Epithelial cell of proximal tubule (primary cell): ENCODE results near the gene AFAP1L2. TPM values are rescaled to one million over a fixed set of nuclear protein-coding genes. Genes with fewer than 3 reads are reported as not detected.
A peak's percentile ranks its signal among the peaks of the same experiment; 100 is the strongest.

Experiments
- DNase-seq: peaks from one replicate; pipeline ENCODE4 v3.0.0-alpha.2; 2011; ENCODE audit warnings: low read depth
- H3K4me3 ChIP-seq: 2 replicates; pipeline ENCODE4 v1.5.1; 2011; ENCODE audit warnings: low read depth, mild to moderate bottlenecking, low read length
- total RNA-seq: library from RNA; depleted of rRNA; stranded (reverse); fragments of >200 nt; gene quantifications from 2 replicates; pipeline ENCODE4 v1.2.3, GENCODE V29; 2015
- TF ChIP-seq, protein P1 (sequence below): conservative IDR thresholded peaks from 2 replicates; pipeline ENCODE4 v1.5.1; 2012; ENCODE audit warnings: low read depth, mild to moderate bottlenecking, low read length

Gene AFAP1L2
- total RNA-seq, 1 donor from 2014 or later: 14.2 TPM

DNA sequence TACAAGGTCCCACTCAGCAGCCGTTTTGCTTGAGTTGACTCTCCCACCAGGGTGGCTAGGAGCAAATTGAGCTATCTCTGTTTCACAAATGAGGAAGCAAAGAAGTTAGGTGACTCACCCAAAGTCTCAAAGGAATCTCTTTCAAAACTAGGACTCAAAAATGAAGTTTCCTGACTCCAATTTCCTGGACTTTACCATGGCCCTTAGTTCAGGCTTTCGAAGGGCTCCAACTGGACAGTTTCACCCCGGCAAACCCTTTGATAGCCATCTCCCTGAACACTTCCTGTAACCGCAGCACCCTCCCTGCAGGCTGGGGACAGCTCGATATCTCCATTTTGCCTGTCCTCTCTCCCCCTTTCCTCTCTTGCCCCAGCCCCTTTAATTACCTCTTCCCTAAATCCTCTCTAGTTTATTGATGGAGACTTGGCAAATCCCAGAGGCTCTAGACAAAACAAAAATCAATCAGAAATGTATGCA, 4.7 kb upstream of the AFAP1L2 start:
- no peak for DNase-seq

GRCh38 chr10:114408112-114408967, 4.0 kb upstream of the AFAP1L2 start:
- no peak for DNase-seq
- no peak overlapping the region for H3K4me3 ChIP-seq
- TF ChIP-seq, protein P1, sequence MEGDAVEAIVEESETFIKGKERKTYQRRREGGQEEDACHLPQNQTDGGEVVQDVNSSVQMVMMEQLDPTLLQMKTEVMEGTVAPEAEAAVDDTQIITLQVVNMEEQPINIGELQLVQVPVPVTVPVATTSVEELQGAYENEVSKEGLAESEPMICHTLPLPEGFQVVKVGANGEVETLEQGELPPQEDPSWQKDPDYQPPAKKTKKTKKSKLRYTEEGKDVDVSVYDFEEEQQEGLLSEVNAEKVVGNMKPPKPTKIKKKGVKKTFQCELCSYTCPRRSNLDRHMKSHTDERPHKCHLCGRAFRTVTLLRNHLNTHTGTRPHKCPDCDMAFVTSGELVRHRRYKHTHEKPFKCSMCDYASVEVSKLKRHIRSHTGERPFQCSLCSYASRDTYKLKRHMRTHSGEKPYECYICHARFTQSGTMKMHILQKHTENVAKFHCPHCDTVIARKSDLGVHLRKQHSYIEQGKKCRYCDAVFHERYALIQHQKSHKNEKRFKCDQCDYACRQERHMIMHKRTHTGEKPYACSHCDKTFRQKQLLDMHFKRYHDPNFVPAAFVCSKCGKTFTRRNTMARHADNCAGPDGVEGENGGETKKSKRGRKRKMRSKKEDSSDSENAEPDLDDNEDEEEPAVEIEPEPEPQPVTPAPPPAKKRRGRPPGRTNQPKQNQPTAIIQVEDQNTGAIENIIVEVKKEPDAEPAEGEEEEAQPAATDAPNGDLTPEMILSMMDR: no peak

More for the DNA sequence above, 4.7 kb upstream of the AFAP1L2 start:
- no peak overlapping the region for H3K4me3 ChIP-seq
- TF ChIP-seq, protein P1: no peak

DNA sequence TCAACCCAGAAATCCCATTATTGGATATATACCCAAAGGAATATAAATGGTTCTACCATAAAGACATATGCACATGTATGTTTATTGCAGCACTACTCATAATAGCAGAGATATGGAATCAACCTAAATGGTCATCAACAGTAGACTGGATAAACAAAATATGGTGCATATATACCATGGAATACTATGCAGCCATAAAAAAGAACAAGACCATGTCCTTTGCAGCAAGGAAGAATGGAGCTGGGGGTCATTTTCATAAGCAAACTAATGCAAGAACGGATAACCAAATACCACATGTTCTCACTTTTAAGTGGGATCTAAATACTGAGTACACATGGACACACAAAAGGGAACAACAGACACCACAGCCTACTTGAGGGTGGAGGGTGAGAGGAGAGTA, 2.2 kb upstream of the AFAP1L2 start:
- TF ChIP-seq, protein P1: no peak
- no peak overlapping the region for H3K4me3 ChIP-seq
- no peak for DNase-seq

DNA sequence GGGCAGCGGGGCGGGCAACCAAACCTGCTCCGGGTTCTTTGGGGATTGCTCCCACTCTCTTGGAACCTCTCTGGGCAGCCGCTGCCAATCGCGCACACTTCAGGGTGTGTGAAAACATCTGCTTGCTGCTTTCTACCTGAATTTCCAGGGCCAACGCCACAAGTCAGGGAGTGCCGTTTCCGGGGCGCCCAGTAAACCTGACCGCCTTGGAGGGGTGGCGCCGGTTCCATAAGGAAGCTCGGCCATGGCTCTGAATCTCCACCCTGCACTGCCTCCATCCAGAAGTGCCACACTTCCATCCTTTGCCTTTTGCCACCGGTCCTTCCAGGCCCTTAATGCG, 679 bp upstream of the AFAP1L2 start:
- H3K4me3 ChIP-seq: peak overlapping the region; percentile 56
- TF ChIP-seq, protein P1: no peak
- DNase-seq: no peak

GRCh38 chr10:114403541-114404161, 651 bp downstream of the AFAP1L2 start:
- DNase-seq: no peak
- TF ChIP-seq, protein P1: peak; percentile 51
- peak overlapping the region; percentile 56 for H3K4me3 ChIP-seq

DNA sequence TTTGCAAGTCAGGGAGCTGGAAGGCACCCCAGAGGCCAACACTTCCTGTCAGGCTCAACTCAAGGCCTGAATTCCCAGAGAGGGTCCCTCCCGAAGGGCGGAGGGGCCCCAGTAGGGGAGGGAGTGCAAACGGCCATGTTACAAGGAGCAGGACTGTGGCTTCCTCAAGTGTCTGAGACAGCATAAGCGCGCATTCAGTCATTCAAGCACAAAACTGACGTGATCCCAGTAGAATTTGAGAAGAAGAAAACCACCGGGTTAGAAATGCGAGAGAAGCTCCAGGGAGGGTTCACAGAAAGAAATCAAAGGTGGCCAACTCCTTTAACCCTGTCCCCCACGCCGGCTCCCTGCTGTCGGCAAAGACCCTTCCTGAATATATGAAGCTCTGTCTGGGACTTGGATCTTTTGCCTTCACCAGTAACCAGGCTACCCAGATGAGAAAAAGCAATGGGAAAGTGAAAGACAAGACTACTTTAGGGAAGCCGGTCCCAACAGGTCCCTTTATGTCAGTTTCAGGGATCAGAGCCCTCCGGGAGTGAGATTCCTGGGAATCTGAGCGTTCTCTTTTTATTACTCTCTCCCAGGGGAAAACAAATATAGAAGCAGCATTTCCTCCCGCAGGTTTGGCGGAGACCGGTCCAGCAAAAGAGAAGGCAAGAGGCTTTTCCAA, 1.3 kb downstream of the AFAP1L2 start:
- no peak for DNase-seq
- TF ChIP-seq, protein P1: no peak
- H3K4me3 ChIP-seq: peak overlapping the region; percentile 56
